Transverse colon (tissue), 4 donors: ENCODE data around the gene MYOM3.

Experiments
- CTCF ChIP-seq, 5 experiments: fragments of 200-600 bp in 3 of 5; fragments of 450-650 bp in 2 of 5; sonication (generic) in 3 of 5; IDR thresholded peaks; 1 replicate in 2 of 5; 2 replicates in 3 of 5; pipeline ENCODE4 v1.5.1; 2016 to 2017; ENCODE audit warnings: antibody characterized with exemption in 5 of 5, inconsistent platforms in 3 of 5, mild to moderate bottlenecking in 2 of 5, moderate library complexity in 1 of 5
- EP300 ChIP-seq: sonication (generic); formaldehyde crosslinking; IDR thresholded peaks from one replicate; pipeline ENCODE4 v1.6.1; 2017; ENCODE audit warnings: antibody characterized with exemption, low read depth
- POLR2A ChIP-seq: fragments of 450-650 bp; IDR thresholded peaks from one replicate; pipeline ENCODE4 v1.6.1; 2016; ENCODE audit warnings: antibody characterized with exemption, mild to moderate bottlenecking, moderate library complexity
- POLR2AphosphoS5 ChIP-seq, 3 donors: sonication (generic); formaldehyde crosslinking; IDR thresholded peaks; one replicate each; pipeline ENCODE4 v1.6.1; 2016; ENCODE audit warnings: antibody characterized with exemption in 3 of 3

DNA sequence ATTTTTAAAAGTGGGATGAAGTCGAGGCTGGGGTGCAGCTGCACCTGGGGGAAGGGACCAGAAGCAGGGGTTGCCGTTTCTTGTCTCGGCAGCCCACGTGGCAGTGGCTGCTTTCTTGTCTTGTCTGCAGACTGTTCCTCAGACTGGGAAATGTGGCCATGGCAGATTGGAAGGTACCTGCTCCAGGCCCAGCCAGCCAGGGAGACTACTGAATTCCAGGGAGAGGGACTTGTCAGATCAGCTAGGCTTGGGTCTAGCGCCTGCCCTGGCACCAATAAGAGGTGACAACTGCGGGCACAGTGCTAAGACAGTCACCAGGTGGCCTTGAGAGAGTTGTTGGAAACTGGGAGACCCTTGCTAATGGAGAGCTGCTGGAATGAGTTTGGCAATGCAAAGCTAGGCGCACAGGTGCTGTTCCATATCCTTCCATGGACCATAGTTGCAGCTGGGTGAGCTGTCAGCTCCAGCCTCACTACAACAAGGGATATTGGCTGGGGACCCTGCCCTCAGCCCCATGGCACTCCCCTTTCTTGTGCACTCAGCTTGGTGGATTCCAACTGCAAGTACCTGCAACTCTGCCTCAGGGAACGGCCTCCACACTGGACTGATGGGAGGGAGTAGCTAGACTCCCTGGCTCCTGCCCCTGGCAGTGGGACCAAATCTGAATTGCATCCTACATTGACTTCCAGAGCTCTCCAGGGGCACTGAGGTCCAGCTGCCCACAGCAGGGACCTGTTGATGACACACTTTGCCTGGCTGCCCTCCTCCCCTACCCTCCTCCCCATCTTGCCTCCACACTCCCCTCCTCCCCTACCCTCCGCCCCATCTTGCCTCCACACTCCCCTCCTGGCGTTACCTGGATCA lies 40.9 kb upstream of the MYOM3 start:
- TF ChIP-seq CTCF (IDR thresholded peaks at IDR 0.05) (no peak), POLR2A (no peak), POLR2AphosphoS5 (IDR thresholded peaks at IDR 0.05) (no peak), EP300 (no peak)
